Erythroblast (primary cell): ENCODE measurements around the gene LORICRIN.

Experiments used
- DNase-seq, 2 experiments: peaks; one replicate each; lab custom pipeline; 2025; lab: John Stamatoyannopoulos, UW
- GATA1 ChIP-seq: IDR thresholded peaks from 2 replicates; pipeline ENCODE4 v1.6.1; 2011; ENCODE audit warnings: low read depth, mild to moderate bottlenecking, control low read depth, low read length, moderate library complexity
- POLR2A ChIP-seq: IDR thresholded peaks from 2 replicates; pipeline ENCODE4 v1.6.1; 2011; ENCODE audit warnings: mild to moderate bottlenecking, low read length

Gene LORICRIN

DNA sequence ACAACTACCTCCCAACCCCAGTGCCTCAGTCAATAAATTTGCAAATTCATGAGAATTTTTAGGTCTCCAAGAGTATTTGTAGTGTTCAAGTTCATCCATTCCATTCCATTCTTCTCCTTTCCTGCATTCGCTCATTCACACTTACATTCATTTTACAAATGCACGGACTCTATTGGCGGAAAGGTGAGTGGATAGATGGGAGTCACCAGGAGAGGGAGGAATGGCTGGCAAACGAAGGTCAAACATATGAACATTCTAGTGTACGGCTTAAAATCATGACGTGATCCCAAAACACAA lies 2.5 kb downstream of the LORICRIN start:
- TF ChIP-seq POLR2A (no peak), GATA1 (no peak)
- no peak for DNase-seq

DNA sequence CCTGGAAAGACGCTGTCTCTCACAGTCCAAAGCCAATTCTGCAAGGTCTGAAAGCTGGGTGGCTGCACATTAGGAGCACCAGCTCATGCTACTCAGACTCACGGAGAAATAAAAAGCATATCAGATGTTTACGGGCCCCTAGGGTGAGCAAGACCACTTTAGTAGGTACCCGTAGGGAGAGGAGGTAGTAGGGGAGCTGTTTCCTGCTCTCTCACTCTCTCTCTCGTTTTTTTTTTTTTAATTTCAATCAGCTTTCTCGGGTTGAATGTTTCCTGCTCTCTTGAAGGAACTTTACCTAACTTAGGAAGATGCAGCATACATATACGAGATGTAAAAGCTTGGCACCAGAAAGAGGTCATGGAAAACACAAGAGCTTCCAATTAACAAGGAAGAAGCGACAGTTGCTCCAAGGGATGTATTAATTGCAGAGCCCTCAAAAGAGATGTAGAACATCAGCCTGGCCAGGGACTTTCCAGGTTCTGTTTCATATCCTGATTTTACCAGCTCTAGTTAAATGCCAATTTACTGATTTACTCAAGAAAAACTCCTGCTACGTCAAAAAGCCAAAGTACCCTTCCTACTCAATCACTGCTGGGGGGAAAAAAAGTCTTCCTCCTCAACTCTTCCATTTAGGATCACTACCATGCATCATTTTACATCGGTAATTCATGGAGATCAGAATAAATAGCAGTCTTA lies 3.1 kb downstream of the LORICRIN start:
- TF ChIP-seq GATA1 (no peak), POLR2A (no peak)
- DNase-seq = no peak

DNA sequence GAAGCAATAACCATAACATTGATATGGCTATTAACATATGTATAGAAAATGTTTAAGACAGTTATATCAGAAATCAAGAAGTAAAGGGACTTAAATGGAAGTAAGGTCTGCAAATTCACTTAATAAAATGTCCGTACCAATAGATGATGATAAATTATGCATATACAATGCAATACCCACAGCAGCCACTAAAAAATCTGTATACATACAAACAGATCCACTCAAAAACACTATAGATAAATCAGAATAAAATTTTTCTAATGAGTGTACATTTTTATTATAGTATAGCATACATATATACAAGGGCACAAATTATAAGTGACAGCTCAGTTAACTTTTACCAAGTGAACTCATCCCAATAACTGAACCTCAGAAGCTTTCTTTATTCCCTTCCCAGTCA lies 6.0 kb downstream of the LORICRIN start:
- no peak for DNase-seq
- TF ChIP-seq POLR2A (no peak), GATA1 (no peak)

DNA sequence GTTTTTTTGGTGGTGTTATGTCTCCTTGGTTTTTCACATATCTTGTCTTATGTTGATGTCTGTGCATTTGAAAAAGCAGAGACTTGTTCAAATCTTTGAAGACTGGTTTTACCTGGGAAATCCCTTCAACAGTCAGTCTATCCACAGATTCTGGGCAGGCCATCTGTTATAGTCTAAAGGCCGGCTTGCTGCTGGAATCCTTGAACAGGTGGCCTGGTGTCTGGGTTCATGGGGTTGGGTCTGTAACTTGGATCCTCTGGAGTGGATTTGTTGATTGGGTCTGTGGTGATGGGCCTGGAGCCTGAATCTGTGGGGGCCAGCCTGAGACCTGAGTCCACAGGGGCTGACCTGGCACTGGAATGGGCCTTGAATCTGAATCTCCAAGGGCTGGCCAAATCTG lies 12.2 kb downstream of the LORICRIN start:
- DNase-seq = no peak
- TF ChIP-seq POLR2A (no peak), GATA1 (no peak)

DNA sequence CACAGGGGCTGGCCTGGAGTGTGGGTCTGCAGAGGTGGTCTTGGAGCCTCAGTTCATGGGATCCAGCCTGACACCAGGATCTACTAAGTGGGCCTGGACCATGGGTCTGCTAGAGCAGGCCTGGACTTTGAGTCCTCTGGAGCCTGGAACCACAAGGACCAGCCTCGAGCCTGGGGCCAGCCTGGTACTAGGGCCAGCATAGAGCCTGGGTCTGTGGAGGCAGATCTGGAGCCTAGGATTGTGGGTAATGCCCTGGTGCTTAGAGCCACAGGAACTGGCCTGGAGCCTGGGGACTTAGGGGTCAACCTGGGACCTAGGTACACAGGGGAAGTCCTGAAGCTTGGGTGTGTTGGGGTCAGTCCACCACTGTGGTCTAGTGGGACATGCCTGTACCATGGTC lies 12.7 kb downstream of the LORICRIN start:
- TF ChIP-seq POLR2A (no peak), GATA1 (no peak)
- no peak for DNase-seq

DNA sequence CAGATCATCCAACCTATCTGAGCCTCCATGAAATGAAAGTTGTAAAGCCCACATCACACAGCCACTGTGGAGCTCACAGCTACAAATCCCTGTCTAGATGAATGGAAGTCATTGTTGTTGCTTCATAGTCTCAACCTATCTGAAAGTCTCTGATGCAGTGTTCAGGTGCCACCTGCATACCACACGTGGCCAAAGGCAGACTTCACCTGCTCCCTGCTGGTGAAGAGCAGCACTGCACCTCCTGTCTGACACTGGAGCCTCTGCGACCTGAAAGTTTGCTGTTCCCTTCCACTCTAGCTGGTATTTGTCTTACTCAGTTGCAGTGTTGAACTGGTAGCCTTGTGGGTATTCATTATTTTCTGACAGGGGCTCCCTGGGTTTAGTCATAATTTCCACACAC lies 18.4 kb downstream of the LORICRIN start:
- peak; percentile 17 to 31 for DNase-seq
- TF ChIP-seq POLR2A (no peak), GATA1 (no peak)

DNA sequence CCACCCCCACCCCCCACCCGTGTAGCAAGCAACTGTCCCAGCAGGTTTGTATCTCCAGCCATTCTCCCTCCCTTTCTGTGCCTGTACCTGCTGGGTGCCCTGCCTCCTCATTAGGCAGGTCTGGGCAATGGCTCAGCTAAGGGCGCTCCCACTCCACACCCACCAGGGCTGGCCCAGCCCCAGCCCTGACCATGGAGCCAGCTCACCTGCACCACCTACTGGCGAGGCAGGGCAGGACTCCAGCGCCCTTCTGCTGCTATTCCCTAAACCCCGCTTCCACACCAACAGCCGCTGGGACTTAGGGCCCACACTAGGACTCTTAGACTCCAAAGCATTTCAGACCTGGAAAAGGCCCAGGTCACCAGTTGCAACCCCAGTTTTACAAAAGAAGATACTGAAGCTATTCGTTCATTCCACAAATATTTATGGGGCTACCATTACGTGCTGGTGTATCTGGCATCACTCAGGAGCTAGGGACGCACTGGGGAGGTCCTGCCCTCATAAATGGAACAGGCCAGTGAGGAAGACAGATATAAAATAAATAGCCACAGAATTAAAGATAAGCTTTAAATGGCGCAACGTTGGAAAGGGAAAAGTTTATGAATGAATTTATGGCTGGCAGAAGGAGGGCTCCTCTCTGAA lies 29.3 kb downstream of the LORICRIN start:
- peak; percentile 50 to 69 for DNase-seq
- TF ChIP-seq POLR2A (no peak), GATA1 (no peak)

DNA sequence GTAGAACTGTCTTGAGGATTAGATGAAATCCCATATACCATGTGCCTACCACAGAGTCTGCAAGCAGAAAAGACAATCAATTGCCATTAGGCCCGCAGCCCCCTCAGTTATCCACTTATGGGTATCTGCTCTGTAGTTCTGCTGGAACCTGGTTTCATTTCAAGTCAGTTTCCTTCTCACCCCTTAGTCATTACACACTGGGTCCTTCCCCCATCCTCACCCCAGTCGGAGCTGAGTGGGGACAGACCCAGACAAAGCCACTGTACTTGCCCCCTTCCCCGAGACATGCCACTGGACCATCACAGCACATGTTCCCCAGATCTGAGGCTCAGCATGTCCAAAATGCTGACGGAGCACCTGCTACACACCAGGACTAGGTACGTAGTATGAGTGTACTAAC lies 32.0 kb downstream of the LORICRIN start:
- no peak for DNase-seq

DNA sequence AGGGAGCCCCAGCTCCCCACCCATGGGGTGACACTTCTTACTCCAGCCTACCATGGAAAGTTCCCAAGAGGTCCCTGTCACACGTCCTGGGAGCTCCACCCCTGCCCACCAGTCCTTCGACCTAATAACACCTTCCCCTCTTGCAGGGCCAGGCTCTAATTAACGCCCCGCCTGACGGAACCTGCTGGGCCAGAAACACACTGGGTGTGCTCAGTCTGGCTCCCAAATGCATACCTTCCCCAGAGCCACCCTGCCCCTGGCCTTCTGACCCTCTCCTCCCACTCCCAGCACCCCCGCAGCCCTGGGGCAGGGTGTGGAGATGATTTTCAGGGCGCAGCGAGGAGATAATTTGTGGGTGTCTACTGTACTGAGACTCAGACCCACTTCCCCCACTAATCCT lies 32.7 kb downstream of the LORICRIN start:
- no peak for DNase-seq
- TF ChIP-seq POLR2A = no peak
- TF ChIP-seq GATA1 = no peak

More for the DNA sequence above, 32.0 kb downstream of the LORICRIN start:
- no peak for TF ChIP-seq POLR2A
- TF ChIP-seq GATA1 = no peak

DNA sequence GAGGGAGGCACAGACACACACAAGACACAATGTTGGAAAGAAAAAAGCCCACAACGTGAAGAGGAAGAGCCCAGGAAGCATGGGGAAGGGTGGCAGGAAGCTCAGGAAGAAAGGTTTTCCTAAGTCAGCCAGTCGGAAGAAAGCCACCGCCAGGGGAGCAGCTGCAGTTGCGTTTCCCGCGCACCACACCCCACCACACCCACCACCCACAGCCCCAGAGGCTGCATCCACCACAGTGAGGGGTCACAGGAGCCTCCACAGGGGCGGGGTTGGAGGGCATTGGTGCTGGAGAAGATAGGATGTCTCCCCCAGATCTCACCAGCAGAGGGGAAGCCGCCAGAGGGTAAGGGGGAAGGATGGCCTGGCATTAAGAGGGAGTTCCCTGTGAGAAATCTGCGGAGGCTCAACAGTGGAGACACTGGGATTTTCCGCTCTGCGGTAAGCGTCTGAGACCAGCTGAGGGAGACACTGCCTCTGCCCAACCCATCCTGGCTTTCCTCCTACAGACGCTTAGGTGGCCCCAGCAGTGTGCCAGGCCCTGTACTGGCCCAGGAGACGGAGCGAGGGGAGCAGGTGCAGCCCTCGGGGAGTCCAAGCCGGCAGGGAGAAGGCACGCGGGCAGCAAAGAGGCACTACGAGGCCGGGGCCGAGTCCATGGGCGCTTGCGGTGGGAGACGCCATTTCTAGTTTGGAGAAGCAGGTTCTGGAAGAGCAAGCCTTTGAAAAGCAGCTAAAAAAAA lies 33.4 kb downstream of the LORICRIN start:
- DNase-seq = no peak
- no peak for TF ChIP-seq POLR2A
- TF ChIP-seq GATA1 = no peak

DNA sequence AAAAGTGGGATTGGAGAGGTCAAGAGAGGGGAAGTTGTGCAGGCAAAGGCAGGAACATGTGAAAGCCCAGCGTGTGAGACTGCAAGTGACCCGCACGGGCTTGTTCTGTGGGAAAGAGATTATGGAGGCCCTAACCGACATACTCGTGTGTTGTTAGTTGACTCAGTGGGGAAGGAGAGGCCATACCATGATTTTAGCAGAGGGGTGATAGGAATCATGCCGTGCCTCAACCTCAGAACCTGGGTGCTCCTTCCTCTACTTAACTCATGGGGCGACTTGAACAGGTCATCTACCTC lies 33.9 kb downstream of the LORICRIN start:
- no peak for DNase-seq

DNA sequence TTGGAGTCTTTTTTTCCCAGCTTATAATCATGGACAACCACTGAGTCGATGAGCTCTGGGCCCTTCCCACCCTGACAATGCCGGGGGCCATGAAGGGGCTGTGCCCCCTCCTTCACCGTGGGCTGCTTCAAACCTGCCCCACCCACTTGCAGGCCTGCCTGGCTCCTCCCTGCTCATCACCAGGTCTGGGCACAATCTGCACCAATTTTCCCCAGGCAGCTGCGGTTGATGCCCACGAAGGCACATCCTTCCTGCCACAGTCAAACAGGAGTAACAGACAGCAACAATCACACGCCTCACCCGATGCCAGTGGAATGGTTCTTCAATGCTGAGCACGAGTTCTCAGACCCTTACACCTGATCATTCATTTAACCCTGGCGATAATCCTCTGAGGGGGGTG lies 34.4 kb downstream of the LORICRIN start:
- TF ChIP-seq POLR2A (no peak), GATA1 (no peak)
- no peak for DNase-seq

More for the DNA sequence above, 33.9 kb downstream of the LORICRIN start:
- TF ChIP-seq POLR2A = no peak
- TF ChIP-seq GATA1 = no peak

DNA sequence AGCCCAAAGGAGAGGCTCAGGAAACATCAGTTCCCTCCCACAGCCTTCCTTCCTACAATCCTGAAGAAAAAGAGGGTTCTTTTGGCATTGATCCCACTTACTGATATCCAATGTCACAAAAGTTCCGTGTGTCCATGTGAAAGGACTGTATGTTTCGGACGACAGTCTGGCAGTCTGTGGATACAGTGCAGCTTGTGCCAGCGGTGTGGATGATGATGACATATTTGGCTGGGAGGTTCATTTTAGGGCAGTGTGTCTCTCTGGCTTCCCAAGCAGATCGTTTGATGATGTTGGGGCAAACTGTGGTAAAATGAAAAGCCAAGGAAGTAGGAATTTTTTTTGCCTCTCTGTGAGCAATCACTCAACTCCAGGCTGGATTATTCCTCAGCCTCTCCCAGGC lies 42.8 kb downstream of the LORICRIN start:
- DNase-seq = no peak
- TF ChIP-seq GATA1 (no peak), POLR2A (no peak)

DNA sequence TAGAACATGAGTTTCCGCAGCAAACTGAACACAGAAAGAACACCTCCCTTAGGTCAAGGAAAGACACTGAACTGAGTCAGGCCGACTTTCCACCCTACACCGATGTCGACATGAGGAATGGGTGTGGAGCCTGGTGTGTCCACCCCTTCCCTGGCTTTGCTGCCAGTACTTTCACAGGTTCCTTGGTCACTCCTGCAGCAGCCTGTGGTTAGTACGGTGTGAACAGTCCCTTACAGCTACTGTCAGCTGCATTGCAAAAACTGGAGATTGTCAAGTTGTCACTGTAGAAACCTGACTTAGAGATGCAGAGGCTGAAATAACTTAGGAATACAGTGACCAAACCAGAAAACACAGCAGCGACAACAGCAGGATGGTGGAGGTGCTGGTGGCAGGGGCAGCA lies 46.2 kb downstream of the LORICRIN start:
- no peak for DNase-seq
- no peak for TF ChIP-seq POLR2A
- no peak for TF ChIP-seq GATA1

DNA sequence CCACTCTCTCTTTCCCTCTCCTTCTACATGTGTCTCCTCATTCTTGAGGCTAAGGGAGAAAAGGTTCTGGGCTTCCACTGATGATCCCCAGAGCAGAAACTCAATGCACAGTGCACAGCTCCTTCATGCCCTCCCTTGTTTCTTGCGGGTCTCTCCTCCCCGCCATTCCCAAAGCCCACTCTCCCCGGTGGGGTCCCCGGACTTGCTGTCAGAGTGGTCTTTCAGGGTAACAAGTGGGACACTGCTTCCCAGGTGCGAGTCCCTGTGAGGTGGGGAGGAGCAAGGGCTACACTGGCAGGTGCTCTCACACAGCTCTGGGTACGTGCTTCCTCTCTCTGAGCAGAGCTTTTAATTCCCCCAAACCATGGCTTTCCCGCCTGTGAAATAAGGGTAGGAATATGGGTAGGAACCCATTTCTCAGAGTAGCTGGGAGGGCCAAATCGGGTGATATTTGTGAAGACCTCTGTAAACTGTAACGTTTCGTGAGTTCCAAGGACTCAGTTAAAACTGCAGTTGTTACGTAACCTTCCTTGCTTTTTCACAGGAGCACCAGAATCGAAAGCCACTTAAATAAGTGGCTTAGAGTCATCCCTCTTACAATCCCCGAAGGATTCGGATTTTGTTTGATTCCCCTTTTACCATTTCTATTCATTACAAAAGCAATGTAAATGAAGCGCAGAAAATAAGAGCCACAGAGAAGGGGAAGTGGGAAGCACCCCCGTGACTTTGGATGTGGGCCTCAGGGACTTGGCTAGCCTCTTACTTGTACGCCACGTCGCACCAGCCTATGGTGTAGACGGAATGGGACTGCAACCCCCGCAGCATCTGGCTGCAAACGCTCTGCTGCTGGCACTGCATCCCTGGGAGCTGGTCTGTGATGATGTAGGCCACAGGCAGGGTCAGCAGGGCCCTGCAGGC lies 47.1 kb downstream of the LORICRIN start:
- no peak for DNase-seq
- TF ChIP-seq GATA1 (no peak), POLR2A (no peak)
